ENCODE results near the gene POLDIP2.

The POLDIP2 gene

DNA sequence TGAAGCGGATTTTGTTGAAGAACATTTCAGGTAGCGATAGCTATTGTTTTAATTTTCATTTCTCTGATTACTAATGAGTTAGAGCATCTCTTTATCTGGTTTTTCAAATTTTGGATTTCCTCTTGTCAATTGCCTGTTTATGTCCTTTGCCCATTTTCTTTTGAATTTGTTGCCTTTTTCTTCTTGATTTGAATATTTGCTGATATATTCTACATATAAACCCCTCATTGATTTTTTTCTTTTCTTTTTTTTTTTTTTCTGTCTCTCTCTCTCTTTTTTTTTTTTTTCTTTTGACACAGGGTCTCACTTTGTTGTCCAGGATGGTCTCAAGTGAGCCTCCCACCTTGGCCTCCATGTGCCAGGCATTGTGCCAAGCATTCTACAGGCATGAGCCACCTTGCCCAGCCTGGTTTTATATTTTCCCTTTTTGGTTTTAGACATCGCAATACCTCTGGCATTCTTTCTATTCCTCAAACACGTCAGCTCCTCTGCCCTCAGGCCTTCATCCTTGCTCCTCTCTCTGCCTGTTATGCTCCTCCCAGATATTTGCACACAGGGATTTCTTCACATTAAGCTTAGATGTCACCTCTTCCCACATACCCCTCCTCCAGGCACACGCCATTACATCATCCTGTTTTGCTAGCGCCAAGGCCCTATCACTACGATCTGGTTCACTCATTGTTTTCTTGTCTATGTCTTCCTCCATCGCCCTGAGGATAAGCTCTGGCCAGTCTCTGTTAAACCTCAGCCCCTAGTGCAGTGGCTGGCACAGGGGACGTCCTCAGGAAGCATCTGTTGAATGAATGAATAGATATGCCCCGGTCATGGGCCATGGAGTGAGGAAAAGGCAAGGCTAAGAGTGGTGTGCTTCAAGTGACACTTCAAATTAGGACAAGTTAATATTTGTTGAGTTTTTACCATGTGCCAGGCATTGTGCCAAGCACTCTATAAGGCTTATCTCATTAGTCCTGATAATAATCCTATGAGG lies 22.8 kb upstream of the POLDIP2 start:
- no peak overlapping the region for H3K4me3 ChIP-seq (ENCODE audit: low read depth, low read length)
- no peak overlapping the region for H3K4me2 ChIP-seq (ENCODE audit: low read length)
- H3K18ac ChIP-seq (ENCODE audit: low read length), result no peak overlapping the region
- H2BK120ac ChIP-seq (ENCODE audit: insufficient read depth, low read length, poor library complexity), result no peak overlapping the region
- H4K8ac ChIP-seq (ENCODE audit: low read depth, low read length), result no peak overlapping the region
- WGBS (ENCODE audit: extremely low coverage, insufficient coverage, insufficient read length), result no CpG with 5 or more reads among the region's 10 CpGs
- peaks cover 19% of the 10 kb centered on the region for H3K27me3 ChIP-seq (ENCODE audit: insufficient read depth, low read length)
- no peaks in the 10 kb centered on the region for H3K79me1 ChIP-seq (ENCODE audit: low read length)
- no peak overlapping the region for H2BK12ac ChIP-seq (ENCODE audit: low read length)
- H3K14ac ChIP-seq (ENCODE audit: low read length), result no peak overlapping the region
- H3K4ac ChIP-seq (ENCODE audit: low read depth, low read length), result no peak overlapping the region
- no peak overlapping the region for H2AFZ ChIP-seq (ENCODE audit: insufficient read depth, low read length, poor library complexity)
- peaks cover 9 to 25% of the 10 kb centered on the region in 2 experiments for H3K4me1 ChIP-seq (ENCODE audit: control insufficient read depth in 1 of 2, insufficient read depth in 2 of 2, low read length in 2 of 2)
- no peak overlapping the region for H2BK5ac ChIP-seq (ENCODE audit: low read depth, low read length, poor library complexity)
- no peaks in the 10 kb centered on the region for H3K9me3 ChIP-seq (ENCODE audit: insufficient read depth, low read depth, low read length)
- no peak overlapping the region for H2AK5ac ChIP-seq (ENCODE audit: low read length)
- no peak overlapping the region for H4K12ac ChIP-seq (ENCODE audit: low read depth, low read length)
- no peak overlapping the region for H3K27ac ChIP-seq (ENCODE audit: low read depth, low read length)
- no peaks in the 10 kb centered on the region for H3K36me3 ChIP-seq (ENCODE audit: control insufficient read depth in 1 of 2, insufficient read depth in 2 of 2, low read length in 2 of 2)
- H4K91ac ChIP-seq (ENCODE audit: low read depth, low read length), result no peak overlapping the region
- H3K79me2 ChIP-seq (ENCODE audit: control insufficient read depth, insufficient read depth, low read length, poor library complexity), result no peaks in the 10 kb centered on the region
- peak; percentile 96 to 99 for DNase-seq
- H3K9ac ChIP-seq (ENCODE audit: low read length), result no peak overlapping the region
- no peak overlapping the region for H3K23ac ChIP-seq (ENCODE audit: low read length)

- no peaks in the 10 kb centered on the region for H3K9me3 ChIP-seq (ENCODE audit: insufficient read depth, low read depth, low read length)
- WGBS (ENCODE audit: extremely low coverage, insufficient coverage, insufficient read length), result no CpG with 5 or more reads among the region's 6 CpGs
- no peak overlapping the region for H3K14ac ChIP-seq (ENCODE audit: low read length)
- H2AK5ac ChIP-seq (ENCODE audit: low read length), result no peak overlapping the region
- peaks cover 16 to 22% of the 10 kb centered on the region in 2 experiments for H3K4me1 ChIP-seq (ENCODE audit: control insufficient read depth in 1 of 2, insufficient read depth in 2 of 2, low read length in 2 of 2)
- DNase-seq, result no peak
- no peaks in the 10 kb centered on the region for H3K79me1 ChIP-seq (ENCODE audit: low read length)
- no peak overlapping the region for H4K8ac ChIP-seq (ENCODE audit: low read depth, low read length)
- no peak overlapping the region for H2BK12ac ChIP-seq (ENCODE audit: low read length)
- H4K91ac ChIP-seq (ENCODE audit: low read depth, low read length), result no peak overlapping the region
- no peak overlapping the region for H3K23ac ChIP-seq (ENCODE audit: low read length)
- H3K18ac ChIP-seq (ENCODE audit: low read length), result no peak overlapping the region
- H3K9ac ChIP-seq (ENCODE audit: low read length), result no peak overlapping the region
- no peak overlapping the region for H3K4ac ChIP-seq (ENCODE audit: low read depth, low read length)
- no peak overlapping the region for H3K4me2 ChIP-seq (ENCODE audit: low read length)
- no peak overlapping the region for H2BK120ac ChIP-seq (ENCODE audit: insufficient read depth, low read length, poor library complexity)
- H3K79me2 ChIP-seq (ENCODE audit: control insufficient read depth, insufficient read depth, low read length, poor library complexity), result no peaks in the 10 kb centered on the region
- H2AFZ ChIP-seq (ENCODE audit: insufficient read depth, low read length, poor library complexity), result no peak overlapping the region
- H3K4me3 ChIP-seq (ENCODE audit: low read depth, low read length), result no peak overlapping the region
- H3K36me3 ChIP-seq (ENCODE audit: control insufficient read depth in 1 of 2, insufficient read depth in 2 of 2, low read length in 2 of 2), result no peaks in the 10 kb centered on the region
- no peak overlapping the region for H4K12ac ChIP-seq (ENCODE audit: low read depth, low read length)
- H3K27ac ChIP-seq (ENCODE audit: low read depth, low read length), result no peak overlapping the region
- peaks cover 21% of the 10 kb centered on the region for H3K27me3 ChIP-seq (ENCODE audit: insufficient read depth, low read length)
- H2BK5ac ChIP-seq (ENCODE audit: low read depth, low read length, poor library complexity), result no peak overlapping the region
Measured at GRCh38 chr17:28372945-28373274, 15.6 kb upstream of the POLDIP2 start.

GRCh38 chr17:28372203-28372944 lies 15.0 kb upstream of the POLDIP2 start:
- Histone ChIP-seq H3K9me3 (ENCODE audit: insufficient read depth, low read depth, low read length) (no peaks in the 10 kb centered on the region), H4K8ac (ENCODE audit: low read depth, low read length) (no peak overlapping the region), H3K79me1 (ENCODE audit: low read length) (no peaks in the 10 kb centered on the region), H3K14ac (ENCODE audit: low read length) (no peak overlapping the region), H2BK12ac (ENCODE audit: low read length) (no peak overlapping the region), H2BK120ac (ENCODE audit: insufficient read depth, low read length, poor library complexity) (no peak overlapping the region), H3K23ac (ENCODE audit: low read length) (no peak overlapping the region), H3K18ac (ENCODE audit: low read length) (no peak overlapping the region), H3K36me3 (ENCODE audit: control insufficient read depth in 1 of 2, insufficient read depth in 2 of 2, low read length in 2 of 2) (peaks cover 0 to 1% of the 10 kb centered on the region in 2 experiments), H3K4me3 (ENCODE audit: low read depth, low read length) (peak overlapping the region; percentile 52), H3K79me2 (ENCODE audit: control insufficient read depth, insufficient read depth, low read length, poor library complexity) (no peaks in the 10 kb centered on the region), H3K27ac (ENCODE audit: low read depth, low read length) (no peak overlapping the region), H3K9ac (ENCODE audit: low read length) (no peak overlapping the region), H3K27me3 (ENCODE audit: insufficient read depth, low read length) (peaks cover 21% of the 10 kb centered on the region), H3K4me2 (ENCODE audit: low read length) (peak overlapping the region; percentile 63), H4K12ac (ENCODE audit: low read depth, low read length) (no peak overlapping the region), H2AK5ac (ENCODE audit: low read length) (no peak overlapping the region), H4K91ac (ENCODE audit: low read depth, low read length) (no peak overlapping the region), H2AFZ (ENCODE audit: insufficient read depth, low read length, poor library complexity) (no peak overlapping the region), H3K4me1 (ENCODE audit: control insufficient read depth in 1 of 2, insufficient read depth in 2 of 2, low read length in 2 of 2) (peaks cover 16 to 22% of the 10 kb centered on the region in 2 experiments), H2BK5ac (ENCODE audit: low read depth, low read length, poor library complexity) (no peak overlapping the region), H3K4ac (ENCODE audit: low read depth, low read length) (no peak overlapping the region)
- WGBS (ENCODE audit: extremely low coverage, insufficient coverage, insufficient read length), result no CpG with 5 or more reads among the region's 53 CpGs
- no peak for DNase-seq

DNA sequence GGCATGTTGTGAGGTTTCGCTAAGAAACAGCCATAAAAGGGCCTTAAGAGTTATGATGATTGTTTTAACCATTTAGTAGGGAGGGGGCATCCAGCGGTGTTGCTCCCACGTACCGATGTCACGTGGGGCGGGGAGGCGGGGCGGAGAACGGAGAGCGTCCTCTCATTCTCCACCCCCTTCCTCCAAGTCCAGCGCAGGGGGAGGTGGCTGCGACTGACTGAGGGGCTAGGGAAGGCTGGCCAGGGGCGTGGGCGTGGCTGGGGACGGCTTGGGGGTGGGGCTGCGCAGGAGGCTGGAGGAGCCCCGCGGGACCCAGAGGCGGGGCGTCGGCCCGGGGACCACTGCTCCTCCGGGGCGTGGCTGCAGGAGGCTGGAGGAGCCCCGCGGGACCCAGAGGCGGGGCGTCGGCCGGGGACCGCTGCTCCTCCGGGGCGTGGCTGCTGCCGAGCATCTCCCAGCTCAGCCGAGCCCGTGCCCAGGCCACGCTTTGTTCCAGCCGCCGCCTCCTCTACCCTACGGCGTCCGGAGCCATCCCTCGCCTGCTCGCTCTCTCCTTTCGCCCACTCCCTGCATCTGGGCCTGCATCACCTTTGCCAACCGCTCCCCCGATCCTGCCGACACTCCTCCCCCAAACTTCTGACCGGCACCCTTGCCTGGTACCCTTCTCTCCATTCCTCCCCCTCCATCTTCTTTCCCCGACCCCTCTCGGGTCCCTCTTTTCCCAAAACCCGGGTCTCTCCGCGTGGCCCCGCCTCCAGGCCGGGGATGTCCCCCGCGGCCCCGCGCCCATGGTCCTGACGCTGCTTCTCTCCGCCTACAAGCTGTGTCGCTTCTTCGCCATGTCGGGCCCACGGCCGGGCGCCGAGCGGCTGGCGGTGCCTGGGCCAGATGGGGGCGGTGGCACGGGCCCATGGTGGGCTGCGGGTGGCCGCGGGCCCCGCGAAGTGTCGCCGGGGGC lies 14.2 kb upstream of the POLDIP2 start, which contains the start of gene SARM1:
Gene SARM1 (plus strand): TSS at position 450 of the 958 bp plus-strand sequence. CDS start 339 bp downstream, at position 789.
- H3K9ac ChIP-seq (ENCODE audit: low read length), result no peak within 1 kb of the TSS
- peaks cover 21% of the 10 kb centered on the region for H3K27me3 ChIP-seq (ENCODE audit: insufficient read depth, low read length)
- H2BK5ac ChIP-seq (ENCODE audit: low read depth, low read length, poor library complexity), result no peak within 1 kb of the TSS
- no peak within 1 kb of the TSS for H3K23ac ChIP-seq (ENCODE audit: low read length)
- H3K18ac ChIP-seq (ENCODE audit: low read length), result no peak within 1 kb of the TSS
- H4K8ac ChIP-seq (ENCODE audit: low read depth, low read length), result no peak within 1 kb of the TSS
- peaks cover 0 to 2% of the 10 kb centered on the region in 2 experiments for H3K36me3 ChIP-seq (ENCODE audit: control insufficient read depth in 1 of 2, insufficient read depth in 2 of 2, low read length in 2 of 2)
- peak within 1 kb of the TSS; percentile 52 for H3K4me3 ChIP-seq (ENCODE audit: low read depth, low read length)
- H3K4ac ChIP-seq (ENCODE audit: low read depth, low read length), result no peak within 1 kb of the TSS
- no peaks in the 10 kb centered on the region for H3K79me1 ChIP-seq (ENCODE audit: low read length)
- H2AFZ ChIP-seq (ENCODE audit: insufficient read depth, low read length, poor library complexity), result no peak within 1 kb of the TSS
- no peak within 1 kb of the TSS for H3K27ac ChIP-seq (ENCODE audit: low read depth, low read length)
- H2BK120ac ChIP-seq (ENCODE audit: insufficient read depth, low read length, poor library complexity), result no peak within 1 kb of the TSS
- no peak within 1 kb of the TSS for H2AK5ac ChIP-seq (ENCODE audit: low read length)
- no peaks in the 10 kb centered on the region for H3K9me3 ChIP-seq (ENCODE audit: insufficient read depth, low read depth, low read length)
- no peak within 1 kb of the TSS for H4K12ac ChIP-seq (ENCODE audit: low read depth, low read length)
- H2BK12ac ChIP-seq (ENCODE audit: low read length), result no peak within 1 kb of the TSS
- no peak within 1 kb of the TSS for H3K14ac ChIP-seq (ENCODE audit: low read length)
- peak within 1 kb of the TSS; percentile 63 for H3K4me2 ChIP-seq (ENCODE audit: low read length)
- peaks cover 16 to 22% of the 10 kb centered on the region in 2 experiments for H3K4me1 ChIP-seq (ENCODE audit: control insufficient read depth in 1 of 2, insufficient read depth in 2 of 2, low read length in 2 of 2)
- no peak within 1 kb of the TSS for H4K91ac ChIP-seq (ENCODE audit: low read depth, low read length)
- WGBS (ENCODE audit: extremely low coverage, insufficient coverage, insufficient read length), result no CpG with 5 or more reads among the region's 80 CpGs
- no peak for DNase-seq
- H3K79me2 ChIP-seq (ENCODE audit: control insufficient read depth, insufficient read depth, low read length, poor library complexity), result no peaks in the 10 kb centered on the region

All from trophoblast cell (in vitro differentiated cells and primary cell).